Endothelial cell of umbilical vein (primary cell): ENCODE data around the gene MAPRE2. TPM values are rescaled to one million over a fixed set of nuclear protein-coding genes. Genes with fewer than 3 reads are reported as not detected.

ENCODE experiments used
- BruUV-seq: library from RNA; stranded (reverse); fragments of 400-500 nt; replicated peaks from 2 replicates; lab custom pipeline; 2021; lab: Mats Ljungman, UMichigan
- CTCF ChIA-PET: fragments of 300-600, 350-600 bp; sonication (Branson Sonifier 250); formaldehyde crosslinking; loops from one replicate; lab custom pipeline; 2021; ENCODE audit warnings: antibody characterized with exemption, inconsistent platforms; lab: Charles Lee
- POLR2A ChIA-PET: fragments of 300-600, 350-600 bp; sonication (Branson Sonifier 250); formaldehyde crosslinking; loops from one replicate; lab custom pipeline; 2021; ENCODE audit warnings: antibody characterized with exemption, inconsistent platforms; lab: Charles Lee
- DNase-seq: peaks from one replicate; pipeline ENCODE4 v3.0.0-alpha.2; 2011; ENCODE audit warnings: low read depth, low spot score
- FAIRE-seq: peaks from 2 replicates; lab custom pipeline; 2011; peaks lifted over from hg19 to GRCh38; lab: Jason Lieb, UNC
- H2AFZ ChIP-seq: 2 replicates; pipeline ENCODE4 v1.6.0; 2012; ENCODE audit warnings: low read depth, low read length, control low read depth, inconsistent platforms
- H3K27ac ChIP-seq: 2 replicates; pipeline ENCODE4 v1.5.1; 2011; ENCODE audit warnings: low read depth, mild to moderate bottlenecking, control low read depth, low read length, moderate library complexity; ENCODE audit not compliant: insufficient read depth
- H3K27me3 ChIP-seq, 2 experiments: 2 replicates each; pipeline versions ENCODE4 v1.6.0 to v1.6.1; 2011; ENCODE audit warnings: low read length in 2 of 2, mixed read lengths in 1 of 2; ENCODE audit not compliant: control insufficient read depth in 2 of 2, insufficient read depth in 2 of 2
- H3K36me3 ChIP-seq, 2 experiments: 2 replicates in 1 of 2; 3 replicates in 1 of 2; pipeline ENCODE4 v1.5.1; 2011; ENCODE audit warnings: low read length in 2 of 2, mild to moderate bottlenecking in 1 of 2, moderate library complexity in 1 of 2; ENCODE audit not compliant: control insufficient read depth in 2 of 2, insufficient read depth in 2 of 2; ENCODE audit errors: extremely low read depth in 1 of 2
- H3K4me1 ChIP-seq: 3 replicates; pipeline ENCODE4 v1.5.1; 2011; ENCODE audit warnings: mild to moderate bottlenecking, low read length; ENCODE audit not compliant: control insufficient read depth, insufficient read depth; ENCODE audit errors: extremely low read depth
- H3K4me2 ChIP-seq: 2 replicates; pipeline ENCODE4 v1.6.1; 2011; ENCODE audit warnings: low read length, control low read depth, mixed read lengths; ENCODE audit not compliant: insufficient read depth
- H3K4me3 ChIP-seq, 3 experiments: fragments of 200-600 bp in 1 of 3; sonication (generic), shearing (Covaris generic) in 1 of 3; replicated peaks in 1 of 3; 2 replicates each; pipeline ENCODE4 v1.5.1; 2011 to 2016; ENCODE audit warnings: control low read depth in 3 of 3, low read length in 3 of 3, mild to moderate bottlenecking in 2 of 3, inconsistent platforms in 1 of 3, low read depth in 1 of 3, moderate library complexity in 1 of 3; ENCODE audit not compliant: insufficient read depth in 1 of 3
- H3K79me2 ChIP-seq: 2 replicates; pipeline ENCODE4 v1.6.0; 2012; ENCODE audit warnings: low read length, inconsistent platforms; ENCODE audit not compliant: control insufficient read depth, insufficient read depth
- H3K9ac ChIP-seq: replicated peaks from 2 replicates; pipeline ENCODE3; 2011; ENCODE audit warnings: low read length, control low read depth; ENCODE audit not compliant: insufficient read depth; ENCODE audit errors: extremely low read depth
- H3K9me1 ChIP-seq: replicated peaks from 3 replicates; pipeline ENCODE4 v1.6.0; 2011; ENCODE audit warnings: mild to moderate bottlenecking, low read length; ENCODE audit not compliant: control insufficient read depth, insufficient read depth; ENCODE audit errors: extremely low read depth
- H3K9me3 ChIP-seq: replicated peaks from 2 replicates; pipeline ENCODE4 v1.5.1; 2012; ENCODE audit warnings: low read length, inconsistent platforms; ENCODE audit not compliant: control insufficient read depth, insufficient read depth
- H4K20me1 ChIP-seq: replicated peaks from 2 replicates; pipeline ENCODE3; 2011; ENCODE audit warnings: mild to moderate bottlenecking, low read length; ENCODE audit not compliant: control insufficient read depth, insufficient read depth; ENCODE audit errors: extremely low read depth
- CTCF ChIP-seq, 2 donors: IDR thresholded peaks; 1 replicate in 1 of 2; 2 replicates in 1 of 2; pipeline ENCODE4 v1.5.1; 2011; ENCODE audit warnings: low read length in 2 of 2, mild to moderate bottlenecking in 2 of 2, moderate library complexity in 2 of 2, control low read depth in 1 of 2, inconsistent platforms in 1 of 2, low read depth in 1 of 2; ENCODE audit not compliant: insufficient read depth in 1 of 2; ENCODE audit errors: extremely low read depth in 1 of 2
- EZH2 ChIP-seq: IDR thresholded peaks from 2 replicates; pipeline ENCODE4 v1.6.1; 2012; ENCODE audit warnings: borderline replicate concordance, low read depth, mild to moderate bottlenecking, moderate library complexity, low read length, inconsistent platforms; ENCODE audit not compliant: severe bottlenecking
- FOS ChIP-seq: IDR thresholded peaks from 2 replicates; pipeline ENCODE4 v1.6.1; 2011; ENCODE audit warnings: mild to moderate bottlenecking, low read length, moderate library complexity, borderline replicate concordance; ENCODE audit not compliant: insufficient read depth
- GATA2 ChIP-seq: IDR thresholded peaks from 2 replicates; pipeline ENCODE4 v1.7.0; 2011; ENCODE audit warnings: low read depth, mild to moderate bottlenecking, moderate library complexity, mixed read lengths, low read length; ENCODE audit not compliant: insufficient read length, insufficient read depth
- JUN ChIP-seq: IDR thresholded peaks from 2 replicates; pipeline ENCODE4 v1.6.1; 2011; ENCODE audit warnings: borderline replicate concordance, low read depth; ENCODE audit not compliant: insufficient read length, insufficient read depth
- MAX ChIP-seq: IDR thresholded peaks from 2 replicates; pipeline ENCODE4 v1.6.1; 2011; ENCODE audit not compliant: insufficient read depth, insufficient read length
- MYC ChIP-seq: IDR thresholded peaks from one replicate; pipeline ENCODE4 v1.6.1; 2011; ENCODE audit warnings: mild to moderate bottlenecking, low read depth, low read length
- POLR2A ChIP-seq: IDR thresholded peaks from 2 replicates; pipeline ENCODE4 v1.6.1; 2012; ENCODE audit warnings: low read depth, mild to moderate bottlenecking, control low read depth, low read length
- POLR2AphosphoS5 ChIP-seq: IDR thresholded peaks from 2 replicates; pipeline ENCODE4 v1.6.1; 2012; ENCODE audit warnings: low read depth, mild to moderate bottlenecking, control low read depth, low read length, moderate library complexity; ENCODE audit not compliant: insufficient read depth
- dilution Hi-C: fragments of 300-500 bp; cut with MboI; formaldehyde crosslinking; loops from one replicate; pipeline ENCODE4 v1.15.0; 2019; ENCODE audit warnings: low sequenced_read_pairs; ENCODE audit not compliant: extremely low pct_ligation_motif_present
- intact Hi-C: fragments of 100-400 bp; cut with micrococcal nuclease; formaldehyde crosslinking; loops from one replicate; pipeline ENCODE4 v1.10.0; 2022
- polyA plus RNA-seq, 4 experiments: library from polyadenylated mRNA; depleted of rRNA in 3 of 4; stranded (reverse) in 3 of 4; unstranded in 1 of 4; fragments of >200 nt; gene quantifications; 2 replicates each; pipeline versions ENCODE4 v1.2.1 to v1.2.3, GENCODE V29; 2011 to 2012; ENCODE audit warnings: missing spikeins in 1 of 4
- total RNA-seq: library from RNA; stranded (reverse); gene quantifications from 2 replicates; pipeline ENCODE4 v1.2.3, GENCODE V29; 2021

The MAPRE2 gene
- total and polyA plus RNA-seq, 2 donors (not counting 3 experiments of a cell fraction or from before 2014, with no cell fraction given), result 117 to 148 TPM

- Histone ChIP-seq H3K27me3 (no peaks in the 10 kb centered on the region), H3K79me2 (peaks cover 16% of the 10 kb centered on the region), H3K36me3 (peaks cover 3 to 12% of the 10 kb centered on the region in 2 experiments), H3K4me3 (no peak overlapping the region), H3K9ac (no peak overlapping the region), H3K9me1 (no peaks in the 10 kb centered on the region), H4K20me1 (peaks cover 8% of the 10 kb centered on the region), H2AFZ (no peak overlapping the region), H3K9me3 (no peaks in the 10 kb centered on the region), H3K27ac (no peak overlapping the region), H3K4me2 (no peak overlapping the region), H3K4me1 (no peaks in the 10 kb centered on the region)
- intact Hi-C loops, result no loop called here
- FAIRE-seq, result no peak
- ChIA-PET POLR2A (no interaction called here), CTCF (interaction anchor here (0.7 to 2.1 kb wide), 6 partner anchors 11 to 91 kb away, joined by 3 to 5 read pairs (median 4); no protein-coding TSS in a partner anchor)
- DNase-seq, result no peak
- dilution Hi-C loops, result no loop called here
- no TSS peak for BruUV-seq
- TF ChIP-seq JUN (no peak), GATA2 (no peak), POLR2AphosphoS5 (no peak), MAX (no peak), EZH2 (no peak), CTCF (IDR thresholded peaks at IDR 0.05; ENCODE audit: extremely low read depth in 1 of 2, insufficient read depth in 1 of 2, low read depth in 1 of 2, low read length in 2 of 2) (no peak), MYC (no peak), FOS (no peak), POLR2A (no peak)
Measured at GRCh38 chr18:35097763-35098162, 56.5 kb downstream of the MAPRE2 start.
